ENCODE data around the gene BTNL9. TPM values are rescaled to one million over a fixed set of nuclear protein-coding genes. Genes with fewer than 3 reads are reported as not detected.

The BTNL9 gene
- total and polyA plus RNA-seq, 2 of the 8 experiments (the other 6 are each of a cell fraction or from before 2014, with no cell fraction given), result 0.23 to 0.89 TPM

GRCh38 chr5:181027452-181028031 lies 12.5 kb upstream of the BTNL9 start:
- H4K20me1 ChIP-seq (replicated peaks in 1 of 2; ENCODE audit: control insufficient read depth in 1 of 2, insufficient read depth in 2 of 2, low read length in 2 of 2), result no peaks in the 10 kb centered on the region
- WGBS, 2 experiments (ENCODE audit: extremely low coverage in 1 of 2, insufficient coverage in 1 of 2, insufficient read length in 1 of 2, insufficient replicate concordance in 2 of 2, low coverage in 1 of 2, low lambda C conversion rate in 2 of 2, missing lambda C conversion rate in 1 of 2), result 64% methylated on average over 11 of the region's 11 CpGs; no CpG with 5 or more reads in 1 of the 2 experiments
- no peak overlapping the region for H3K27ac ChIP-seq (ENCODE audit: low read depth, low read length)
- peak overlapping the region; percentile 54 to 75 for H3K4me2 ChIP-seq (ENCODE audit: insufficient read depth in 1 of 2, low read depth in 2 of 2, low read length in 2 of 2)
- H3K18ac ChIP-seq (ENCODE audit: extremely low read depth, low read length), result no peak overlapping the region
- no peak overlapping the region for H4K5ac ChIP-seq (ENCODE audit: insufficient read length, low read depth, low read length)
- H2BK120ac ChIP-seq (replicated peaks; ENCODE audit: low read depth, low read length), result no peak overlapping the region
- DNase-seq (ENCODE audit: low read depth in 1 of 2, low spot score in 2 of 2) (no peak), FAIRE-seq (no peak)
- H3K4me1 ChIP-seq (replicated peaks in 1 of 4; ENCODE audit: control insufficient read depth in 3 of 4, insufficient read depth in 4 of 4, low read length in 3 of 4), result peaks cover 0 to 4% (median 2%) of the 10 kb centered on the region in 4 experiments; a peak in 4 of 7 replicates
- no peak overlapping the region for H2BK20ac ChIP-seq (ENCODE audit: low read length)
- TF ChIP-seq NRF1 (IDR thresholded peaks at IDR 0.05; ENCODE audit: low read depth, low read length), result no peak
- no peak for TF ChIP-seq CTBP2 (IDR thresholded peaks at IDR 0.05; ENCODE audit: borderline replicate concordance, insufficient read depth, insufficient read length, low read length)
- TF ChIP-seq CEBPB (IDR thresholded peaks at IDR 0.05; ENCODE audit: low read depth, low read length), result no peak
- TF ChIP-seq RNF2 (IDR thresholded peaks at IDR 0.05; ENCODE audit: borderline replicate concordance, low read depth, low read length, missing control alignments, poor library complexity, severe bottlenecking), result no peak
- no peak for TF ChIP-seq YY1 (IDR thresholded peaks at IDR 0.05; ENCODE audit: low read depth, low read length)
- TF ChIP-seq, protein P1, sequence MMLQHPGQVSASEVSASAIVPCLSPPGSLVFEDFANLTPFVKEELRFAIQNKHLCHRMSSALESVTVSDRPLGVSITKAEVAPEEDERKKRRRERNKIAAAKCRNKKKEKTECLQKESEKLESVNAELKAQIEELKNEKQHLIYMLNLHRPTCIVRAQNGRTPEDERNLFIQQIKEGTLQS (IDR thresholded peaks at IDR 0.05; ENCODE audit: insufficient read depth, low read depth, low read length), result no peak
- TF ChIP-seq CREB1 (IDR thresholded peaks at IDR 0.05), result no peak
- TF ChIP-seq RAD21 (IDR thresholded peaks at IDR 0.05 in 1 of 2, conservative IDR thresholded peaks at IDR 0.05 in 1 of 2; ENCODE audit: low read depth in 2 of 2, low read length in 2 of 2), result no peak
- H4K91ac ChIP-seq (replicated peaks; ENCODE audit: insufficient read length, low read length), result peak overlapping the region; percentile 72
- no peak overlapping the region for H3K9ac ChIP-seq (replicated peaks in 1 of 4; ENCODE audit: extremely low read depth in 1 of 4, low read depth in 3 of 4, low read length in 3 of 4)
- POLR2A ChIA-PET (ENCODE audit: partially characterized antibody), result interaction anchor here (1.4 to 2.7 kb wide), 2 partner anchors 9 to 12 kb away, joined by 4 to 11 read pairs; partner anchors contain the start of gene BTNL9
- CTCF ChIA-PET (ENCODE audit: partially characterized antibody), result interaction anchor here (0.6 to 0.9 kb wide), 2 partner anchors 11 to 158 kb away, joined by 3 read pairs; no protein-coding TSS in a partner anchor
- no peaks in the 10 kb centered on the region for H3K36me3 ChIP-seq (ENCODE audit: control insufficient read depth in 2 of 4, insufficient read depth in 4 of 4, low read length in 3 of 4)
- H3K56ac ChIP-seq (replicated peaks; ENCODE audit: insufficient read length, low read depth, low read length), result no peak overlapping the region
- H3K79me2 ChIP-seq (ENCODE audit: control insufficient read depth in 1 of 2, insufficient read depth in 2 of 2, low read length in 2 of 2), result no peaks in the 10 kb centered on the region
- no peaks in the 10 kb centered on the region for H3K79me1 ChIP-seq (ENCODE audit: low read depth, low read length)
- H2BK5ac ChIP-seq (ENCODE audit: low read depth, low read length), result no peak overlapping the region; the same call in 1 of the 2 replicates
- peaks cover 2% of the 10 kb centered on the region; the same call in 1 of the 2 replicates for H3K23me2 ChIP-seq (ENCODE audit: low read depth, low read length)
- H3K23ac ChIP-seq (ENCODE audit: insufficient read length), result no peak overlapping the region
- H3K27me3 ChIP-seq (replicated peaks in 1 of 4; ENCODE audit: control insufficient read depth in 3 of 4, extremely low read depth in 1 of 4, insufficient read depth in 3 of 4, low read length in 3 of 4), result peaks cover 0 to 3% (median 0%) of the 10 kb centered on the region in 4 experiments; a peak in 1 of 7 replicates
- H3K4me3 ChIP-seq (ENCODE audit: extremely low read depth in 1 of 4, insufficient read depth in 2 of 4, low read depth in 3 of 4, low read length in 4 of 4), result peak overlapping the region; percentile 20 to 49 (median 34); a peak in 7 of 8 replicates
- peaks cover 3 to 4% of the 10 kb centered on the region in 2 experiments; a peak in 1 of 4 replicates for H3K9me3 ChIP-seq (ENCODE audit: insufficient read depth in 2 of 2, low read depth in 1 of 2, low read length in 1 of 2)
- H4K8ac ChIP-seq (ENCODE audit: extremely low read depth, insufficient read depth, low read length), result no peak overlapping the region; the same call in 1 of the 2 replicates
- no peak overlapping the region for H3K4ac ChIP-seq (replicated peaks; ENCODE audit: insufficient read length, low read depth, low read length)
- H2AFZ ChIP-seq (ENCODE audit: low read length), result peak overlapping the region; percentile 61; the same call in 1 of the 2 replicates
- no peak overlapping the region for H3K14ac ChIP-seq (ENCODE audit: insufficient read length)
- H2BK15ac ChIP-seq (ENCODE audit: low read length), result peak overlapping the region; percentile 83; the same call in 1 of the 2 replicates
- peak overlapping the region; percentile 55; the same call in 1 of the 2 replicates for H2BK12ac ChIP-seq (ENCODE audit: low read depth, low read length)
- no peak overlapping the region for H2AK5ac ChIP-seq (ENCODE audit: low read depth, low read length)
